ENCODE results near the gene LIPI.
A peak's percentile ranks its signal among the peaks of the same experiment; 100 is the strongest.
"Not testable (repeated sequence)": the region's sequence is repeated elsewhere in the genome, so short reads cannot be mapped to it uniquely, and the experiment has no call there.

Gene LIPI

DNA sequence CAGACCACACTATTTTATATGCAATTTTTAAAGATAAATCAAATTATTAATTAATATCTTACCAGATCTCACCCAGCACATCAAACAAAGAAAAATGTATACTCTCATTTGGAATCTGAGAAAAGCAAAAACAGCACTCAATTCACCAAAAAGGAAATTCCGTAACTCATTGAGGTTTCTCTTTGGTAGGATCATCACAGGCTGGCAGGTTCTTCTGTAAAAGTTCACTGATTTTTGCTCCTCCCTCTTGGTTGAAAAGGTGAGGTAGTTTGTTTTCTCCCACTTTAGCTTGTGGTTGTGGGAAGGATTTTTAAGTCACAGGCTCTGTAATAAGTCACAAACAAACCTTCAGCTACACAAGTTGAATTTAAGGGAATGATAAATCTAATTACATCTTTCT lies at the start of gene LIPI:
Gene LIPI (minus strand): TSS at position 218 of the 400 bp plus-strand sequence. CDS start 110 bp downstream, at position 108.
- DNase-seq: no peak

DNA sequence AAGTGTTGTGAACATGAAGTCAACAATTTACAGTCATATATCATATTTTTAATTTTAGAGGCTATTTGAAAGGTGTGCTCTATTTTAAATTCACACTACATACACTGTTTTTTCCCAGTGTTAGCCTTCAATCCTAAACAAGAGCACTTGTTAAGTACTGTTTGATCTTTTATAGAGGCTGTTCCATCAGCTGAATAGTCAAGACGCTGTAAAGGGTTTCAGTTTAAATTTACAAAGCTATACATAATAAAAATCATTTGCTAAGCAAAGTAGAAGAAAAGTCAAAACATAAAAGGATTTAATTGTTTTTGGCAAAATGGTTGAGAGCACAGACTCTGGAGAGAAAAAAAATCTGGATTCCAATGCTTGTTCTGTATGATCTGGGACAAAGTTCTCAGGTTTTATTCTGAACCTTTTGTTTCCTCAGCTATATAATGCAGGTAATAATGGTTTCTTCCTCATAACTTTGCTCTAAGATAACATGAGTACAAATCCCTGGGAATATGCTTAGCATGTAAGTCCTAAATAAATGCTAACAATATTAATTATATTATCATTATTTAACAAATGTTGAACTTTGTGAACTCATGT lies 49.5 kb upstream of the LIPI start:
- no peak for DNase-seq

DNA sequence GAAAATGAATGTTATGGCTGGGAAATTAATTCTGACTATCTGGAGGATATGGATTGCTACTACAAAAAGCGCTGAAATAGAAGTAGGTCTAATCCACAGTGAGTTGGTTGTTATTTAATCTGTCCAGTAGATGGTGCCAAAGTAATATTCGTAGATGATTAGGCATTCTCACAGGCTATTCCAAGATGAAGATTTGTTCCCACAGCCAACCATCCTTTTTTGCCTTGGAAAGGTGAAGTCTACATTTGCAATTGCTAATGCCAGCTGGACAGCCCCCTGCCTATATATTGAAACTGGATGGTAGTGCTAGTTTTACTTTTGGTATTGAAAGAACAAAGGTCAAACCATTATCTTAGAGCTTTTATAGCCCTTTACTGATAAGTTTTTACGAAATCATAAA lies 49.0 kb upstream of the LIPI start:
- DNase-seq: peak in 1 of 2 donors; percentile 39

DNA sequence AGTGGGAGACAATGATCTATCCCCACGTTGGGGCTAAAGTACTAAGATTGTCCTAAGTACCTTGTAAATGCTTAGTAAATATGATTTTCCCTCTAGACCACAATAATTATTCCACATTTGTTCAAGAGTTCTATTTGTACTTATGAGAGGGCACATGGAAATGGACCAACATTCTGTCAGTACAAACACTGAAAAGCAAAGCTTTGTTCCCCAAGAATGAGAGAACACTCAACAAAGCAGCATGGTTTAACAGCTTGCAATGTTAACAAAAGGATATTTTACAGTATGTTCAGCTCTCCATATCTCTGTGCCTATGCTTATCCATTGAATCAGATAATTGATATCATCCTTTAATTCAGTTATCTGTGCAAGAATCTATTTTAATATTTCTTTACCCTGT lies 40.6 kb upstream of the LIPI start:
- DNase-seq: no peak

DNA sequence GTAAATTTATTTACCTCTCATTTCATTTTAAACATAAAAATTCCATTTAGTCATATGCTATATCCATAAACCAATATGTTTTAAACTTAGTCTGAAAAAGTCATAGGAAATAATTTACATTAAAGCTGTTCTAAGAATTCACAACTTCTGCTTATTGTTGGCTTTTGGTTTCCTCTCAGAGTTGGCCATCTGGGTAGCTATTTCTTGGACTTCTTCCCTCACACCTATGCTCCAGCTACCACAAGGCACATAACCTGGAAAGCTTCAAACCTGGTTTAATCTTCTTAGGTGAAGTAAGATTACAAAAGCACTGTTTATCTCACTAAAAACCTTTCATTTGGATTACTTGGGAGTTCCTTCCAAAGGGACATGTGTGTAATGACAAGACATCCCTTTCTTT lies 35.0 kb upstream of the LIPI start:
- no peak for DNase-seq

DNA sequence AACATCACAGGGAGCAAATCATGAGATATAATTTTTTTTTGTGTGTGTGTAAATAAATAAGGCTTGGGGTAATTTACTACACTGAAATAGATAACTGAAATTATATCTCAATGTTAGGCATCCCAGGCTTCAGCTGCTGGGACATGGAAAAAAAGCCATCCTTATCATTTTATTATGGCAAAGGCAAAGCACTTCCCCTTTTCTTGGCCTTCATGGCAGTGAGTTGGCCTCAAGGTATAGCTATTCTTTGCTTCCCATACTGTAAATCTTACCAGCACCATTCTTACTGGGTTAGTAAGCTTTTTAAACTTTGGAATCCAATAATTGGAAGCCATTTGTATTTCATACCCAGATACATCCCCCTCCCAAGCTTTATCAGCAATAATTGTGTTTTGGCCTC lies 34.2 kb upstream of the LIPI start:
- no peak for DNase-seq

DNA sequence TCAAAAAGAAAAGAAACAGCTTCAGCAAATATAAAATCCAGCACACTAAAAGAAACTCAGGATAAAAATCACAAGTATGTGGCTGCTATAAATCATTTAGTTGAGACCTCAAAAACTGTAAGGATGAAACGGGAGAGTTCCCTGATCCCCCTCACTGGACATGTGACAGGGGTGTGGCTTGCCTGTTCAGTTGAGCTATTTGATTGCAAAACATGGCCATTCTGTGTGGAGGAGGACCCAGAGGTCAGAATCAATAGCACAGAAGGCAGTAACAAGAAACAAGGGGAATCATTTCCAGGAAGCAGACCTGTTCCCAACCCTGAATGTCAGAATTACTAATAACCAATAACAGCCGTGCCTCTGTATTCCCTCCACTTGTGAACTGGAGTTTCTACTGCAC lies 33.1 kb upstream of the LIPI start:
- DNase-seq: no peak

DNA sequence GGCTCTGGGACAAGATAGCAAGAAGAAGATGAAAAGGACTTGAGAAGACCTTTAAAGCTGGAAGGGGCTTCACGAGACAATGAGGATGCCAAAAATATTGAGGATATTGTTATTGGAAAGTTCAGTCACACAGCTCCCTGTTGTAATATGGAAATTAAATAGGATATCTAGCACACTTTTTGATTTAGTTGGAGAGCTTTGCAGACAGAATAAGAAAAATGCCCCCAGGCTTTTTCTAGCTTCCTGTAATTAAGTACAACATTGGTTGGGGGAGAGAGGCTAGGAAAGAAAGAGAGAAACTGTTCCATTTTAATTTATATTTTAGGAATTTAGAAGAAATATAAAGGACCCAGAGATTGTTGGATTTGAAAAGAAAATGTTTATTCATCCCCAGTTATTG lies 32.7 kb upstream of the LIPI start:
- DNase-seq: no peak

DNA sequence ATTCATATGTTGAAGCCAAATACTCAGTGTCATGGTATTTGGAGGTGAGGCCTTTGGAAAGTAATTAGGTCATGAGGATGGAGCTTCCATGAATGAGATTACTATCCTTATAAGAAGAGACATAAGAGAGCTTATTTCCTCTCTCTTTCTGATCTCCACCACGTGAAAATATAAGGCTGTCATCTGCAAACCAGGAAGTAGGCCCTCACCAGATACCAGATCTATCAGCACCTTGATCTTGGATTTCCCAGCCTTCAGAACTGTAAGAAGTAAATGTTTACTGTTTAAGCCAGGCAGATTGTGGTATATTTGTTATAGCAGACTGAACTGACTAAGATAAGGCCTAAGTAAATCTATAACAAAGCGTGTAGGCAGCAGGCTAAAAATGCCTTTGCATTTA lies 30.5 kb upstream of the LIPI start:
- DNase-seq: peak in 1 of 2 donors; percentile 11

DNA sequence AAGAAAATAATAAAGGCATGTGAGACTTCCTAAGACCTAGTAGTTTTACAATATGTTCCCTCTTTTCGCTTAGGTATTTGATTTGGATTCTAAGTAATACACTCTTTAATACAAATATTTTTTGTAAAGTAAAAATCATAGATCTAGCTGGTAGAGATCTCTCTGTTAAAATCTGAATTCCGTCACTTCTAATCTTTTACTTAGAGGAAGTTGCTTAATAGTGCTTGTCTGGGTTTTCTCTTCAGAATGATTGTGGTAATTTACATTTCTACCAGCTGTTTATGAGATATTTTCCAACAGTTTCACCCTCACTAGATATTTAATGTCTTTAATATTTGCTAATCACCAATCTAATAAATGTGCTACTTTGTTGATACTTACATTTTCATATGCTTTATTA lies 28.5 kb upstream of the LIPI start:
- DNase-seq: no peak

DNA sequence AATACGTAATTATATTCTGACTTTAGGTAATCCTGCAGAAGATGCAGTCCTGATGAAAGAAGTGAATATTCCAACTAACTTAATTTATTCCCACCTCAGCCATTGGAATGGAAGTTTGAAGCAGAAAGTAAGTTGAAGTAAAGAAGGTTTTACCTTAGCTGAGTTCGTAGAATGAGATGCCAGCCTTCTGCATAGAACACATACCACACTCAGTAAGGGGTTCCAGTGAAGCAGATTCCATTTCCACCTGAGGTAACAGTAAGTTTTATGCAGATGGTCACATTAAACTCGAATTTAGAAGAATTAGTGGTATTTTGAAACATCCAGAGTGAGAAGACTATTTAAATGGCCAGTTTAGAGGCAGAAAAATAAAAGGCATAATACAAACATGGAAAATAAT lies 25.4 kb upstream of the LIPI start:
- DNase-seq: no peak

DNA sequence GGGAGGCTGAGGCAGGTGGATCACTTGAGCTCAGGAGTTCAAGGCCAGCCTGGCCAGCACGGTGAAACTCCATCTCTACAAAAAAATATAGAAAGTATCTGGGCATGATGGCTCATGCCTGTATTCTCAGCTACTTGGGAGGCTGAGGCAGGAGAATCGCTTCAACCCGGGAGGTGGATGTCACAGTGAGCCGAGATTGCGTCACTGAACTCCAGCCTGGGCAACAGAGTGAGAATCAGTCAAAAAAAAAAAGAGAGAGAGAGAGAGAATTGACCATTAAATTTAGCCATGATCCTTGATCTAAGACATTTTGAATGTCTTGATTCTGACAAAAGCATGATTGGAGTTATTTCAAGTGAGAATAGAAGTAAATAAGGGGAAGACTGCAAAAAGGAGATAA lies 24.3 kb upstream of the LIPI start:
- DNase-seq: no peak

DNA sequence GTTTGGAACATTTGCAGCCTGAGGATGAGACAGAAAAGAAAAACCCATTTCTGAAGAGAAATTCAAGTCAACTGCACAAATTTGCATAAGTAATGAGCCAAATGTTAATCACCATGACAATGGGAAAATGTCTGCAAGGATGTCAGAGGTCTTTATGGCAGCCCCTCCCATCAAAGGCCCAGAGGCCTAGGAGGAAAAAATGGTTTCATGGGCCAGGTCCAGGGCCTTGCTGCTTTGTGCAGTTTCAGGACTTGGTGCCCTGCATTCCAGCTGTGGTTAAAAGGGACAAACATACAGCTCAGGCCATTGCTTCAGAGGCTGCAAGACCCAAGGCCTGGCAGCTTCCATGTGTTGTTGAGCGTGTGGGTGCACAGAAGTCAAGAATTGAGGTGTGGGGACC lies 18.6 kb upstream of the LIPI start:
- no peak for DNase-seq

DNA sequence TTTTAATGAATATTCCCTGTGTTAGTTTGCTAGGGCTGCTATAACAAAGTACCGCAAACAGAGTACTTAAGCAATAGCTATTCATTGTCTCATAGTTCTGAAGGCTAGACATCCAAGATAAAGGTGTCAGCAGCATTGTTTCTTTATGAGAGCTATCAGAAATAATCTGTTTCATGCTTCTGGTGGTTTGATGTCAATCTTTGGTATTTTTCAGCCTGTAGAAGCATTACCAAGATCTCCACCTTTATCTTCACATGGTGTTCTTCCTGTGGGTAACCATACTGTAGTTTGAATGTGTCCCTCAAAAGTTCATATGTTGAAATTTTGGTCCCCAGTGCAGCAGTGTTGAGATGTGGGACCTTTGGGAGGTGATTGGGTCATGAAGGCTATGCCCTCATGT lies 12.6 kb upstream of the LIPI start:
- DNase-seq: no peak

DNA sequence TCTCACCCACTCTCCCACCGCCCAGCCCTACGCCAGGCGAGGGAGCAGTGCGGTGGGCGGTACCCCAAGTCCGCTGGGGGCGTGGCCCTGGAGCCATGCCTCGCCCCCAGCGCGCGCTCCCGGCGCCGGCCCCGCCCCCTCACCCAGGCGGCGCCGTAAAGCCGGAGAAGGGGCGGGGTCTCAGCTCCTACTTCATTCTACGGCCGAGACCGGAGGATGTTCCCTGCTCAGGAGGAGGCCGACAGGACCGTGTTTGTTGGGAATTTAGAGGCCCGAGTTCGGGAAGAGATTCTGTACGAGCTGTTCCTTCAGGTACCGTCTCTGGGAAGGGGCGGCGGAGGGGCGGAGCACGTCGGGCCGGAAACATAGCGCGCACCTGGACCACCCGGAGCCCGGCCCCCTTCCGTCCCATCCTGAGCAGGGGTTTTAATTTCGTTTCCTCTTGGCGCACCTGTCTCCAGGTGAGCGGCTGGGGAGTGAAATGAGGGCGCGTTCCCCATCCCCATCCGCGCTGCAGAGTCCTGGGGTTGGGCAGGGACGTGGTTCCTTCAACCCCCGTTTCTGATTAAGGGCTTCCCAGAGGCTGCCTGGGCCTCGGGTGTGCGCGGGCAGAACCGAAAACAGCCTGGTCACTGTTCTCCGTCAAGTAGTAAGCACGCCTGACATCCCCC lies 5.4 kb upstream of the LIPI start, which contains the start of gene RBM11:
Gene RBM11 (plus strand): TSS at position 187 of the 671 bp plus-strand sequence. CDS start 30 bp downstream, at position 217.
- peak; percentile 66 to 79 for DNase-seq

DNA sequence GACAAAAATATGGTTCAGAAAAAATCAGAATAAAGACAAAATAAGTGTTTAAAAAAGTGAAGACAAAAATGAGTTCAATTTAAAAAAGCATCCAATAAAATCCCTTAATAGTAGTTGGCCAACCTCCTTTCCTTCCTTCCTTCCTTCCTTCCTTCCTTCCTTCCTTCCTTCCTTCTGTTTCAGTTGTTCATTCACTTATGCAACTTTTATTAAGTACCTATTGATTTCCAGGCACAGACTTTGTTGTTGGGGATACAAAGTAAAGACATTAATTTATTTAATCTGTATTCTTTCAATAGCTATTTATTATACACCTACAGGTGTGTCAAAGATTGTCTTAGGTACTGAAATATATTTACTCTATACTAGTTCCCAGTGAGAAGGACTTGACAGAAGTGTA lies 2.4 kb upstream of the LIPI start:
- no peak for DNase-seq

DNA sequence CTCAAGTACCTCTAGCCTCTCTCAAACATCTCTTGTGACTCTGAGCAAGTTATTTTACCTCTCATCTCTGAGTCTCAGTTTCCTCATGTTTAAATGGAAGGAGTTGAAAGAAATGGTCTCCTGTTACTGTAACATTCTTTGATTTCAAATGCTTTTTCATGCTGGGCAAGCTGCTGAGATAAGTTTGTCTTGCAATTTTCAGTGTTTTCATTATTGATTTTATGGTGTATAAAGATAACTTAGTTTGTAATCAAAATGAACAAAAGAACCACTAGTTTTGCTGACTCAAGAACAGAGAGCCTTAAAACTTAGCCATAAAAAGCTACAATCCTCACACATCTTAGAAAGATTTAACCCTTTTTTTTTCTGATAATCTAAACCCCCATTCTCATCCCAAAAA lies 4.5 kb downstream of the LIPI start:
- DNase-seq: no peak

DNA sequence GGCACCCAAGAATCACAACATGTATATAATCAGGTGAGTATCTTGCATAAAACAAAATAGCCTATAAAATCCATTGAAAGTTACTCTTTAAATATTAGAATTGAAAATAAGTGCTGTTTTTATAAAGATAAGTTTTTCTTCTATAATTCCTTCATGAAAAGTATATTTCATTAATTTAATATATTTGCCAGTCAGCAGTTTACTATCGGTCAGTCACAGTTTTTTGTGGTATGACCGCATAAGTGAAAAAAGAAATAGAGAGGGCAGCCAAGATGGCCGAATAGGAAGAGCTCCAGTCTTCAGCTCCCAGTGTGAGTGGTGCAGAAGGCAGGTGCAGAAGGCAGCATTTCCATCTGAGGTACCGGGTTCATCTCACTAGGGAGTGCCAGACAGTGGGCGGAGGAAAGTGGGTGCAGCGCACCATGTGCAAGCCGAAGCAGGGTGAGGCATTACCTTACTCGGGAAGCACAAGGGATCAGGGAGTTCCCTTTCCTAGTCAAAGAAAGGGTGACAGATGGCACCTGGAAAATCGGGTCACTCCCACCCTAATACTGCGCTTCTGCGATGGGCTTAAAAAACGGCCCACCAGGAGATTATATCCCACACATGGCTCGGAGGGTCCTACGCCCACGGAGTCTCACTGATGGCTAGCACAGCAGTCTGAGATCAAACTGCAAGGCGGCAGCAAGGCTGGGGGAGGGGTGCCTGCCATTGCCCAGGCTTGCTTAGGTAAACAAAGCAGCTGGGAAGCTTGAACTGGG lies 44.1 kb downstream of the LIPI start:
- not testable (repeated sequence) for DNase-seq

DNA sequence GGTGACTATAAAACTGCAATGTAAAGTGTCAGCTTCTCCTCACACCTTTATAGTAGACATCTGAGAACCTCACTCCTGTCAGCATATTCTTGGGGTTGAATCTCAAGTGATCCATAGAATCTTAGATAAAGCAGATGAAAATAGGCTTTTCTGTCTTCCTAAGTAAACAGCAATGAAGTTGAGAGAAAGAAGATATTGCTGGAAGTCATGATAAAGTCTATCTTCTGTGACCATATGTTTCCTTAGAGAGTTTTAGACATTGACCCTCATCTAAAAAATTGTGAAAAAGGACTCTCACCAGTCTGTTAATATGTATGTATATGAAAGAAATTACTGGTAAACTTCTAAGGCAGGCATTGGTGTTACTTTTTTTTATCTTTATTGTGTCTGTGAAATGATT lies 66.8 kb downstream of the LIPI start:
- no peak for DNase-seq

DNA sequence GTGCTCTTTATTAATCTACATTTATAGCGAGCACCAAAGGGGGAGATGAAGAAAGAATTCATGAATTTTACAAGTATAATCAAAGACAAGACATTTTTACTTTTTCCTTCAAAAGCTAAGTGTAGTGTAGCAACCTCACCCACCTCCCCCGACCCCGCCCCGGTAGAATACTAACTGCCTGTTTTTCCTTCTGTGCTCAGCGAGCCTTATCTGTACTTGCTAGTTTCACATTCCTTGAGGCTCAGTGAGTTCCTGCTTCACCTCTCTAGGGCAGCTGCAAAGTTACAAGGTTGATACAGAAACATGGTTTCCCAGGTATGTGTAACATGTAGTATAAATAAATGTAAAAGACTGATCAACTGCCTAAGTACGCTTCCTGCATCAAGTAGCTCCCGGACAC lies 86.5 kb downstream of the LIPI start:
- no peak for DNase-seq

DNA sequence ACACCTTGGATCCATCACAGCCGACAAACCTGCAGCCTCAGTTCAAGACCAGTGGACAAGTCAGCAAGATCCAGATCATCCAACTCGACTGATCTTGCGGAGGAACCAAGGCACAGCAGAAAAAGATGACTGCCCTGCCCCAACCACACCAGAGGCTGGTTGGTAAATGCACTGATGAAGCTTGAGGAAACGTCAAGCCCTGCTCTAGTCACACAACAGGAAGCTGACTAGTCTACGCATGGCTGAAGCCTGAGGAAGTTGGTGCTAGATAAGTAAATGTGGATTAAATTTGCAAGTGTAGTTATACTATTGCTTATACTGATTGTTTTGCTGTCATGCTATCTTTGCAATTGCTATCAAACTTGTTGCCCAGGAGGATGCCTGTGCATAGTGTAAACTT lies 89.0 kb downstream of the LIPI start:
- no peak for DNase-seq

DNA sequence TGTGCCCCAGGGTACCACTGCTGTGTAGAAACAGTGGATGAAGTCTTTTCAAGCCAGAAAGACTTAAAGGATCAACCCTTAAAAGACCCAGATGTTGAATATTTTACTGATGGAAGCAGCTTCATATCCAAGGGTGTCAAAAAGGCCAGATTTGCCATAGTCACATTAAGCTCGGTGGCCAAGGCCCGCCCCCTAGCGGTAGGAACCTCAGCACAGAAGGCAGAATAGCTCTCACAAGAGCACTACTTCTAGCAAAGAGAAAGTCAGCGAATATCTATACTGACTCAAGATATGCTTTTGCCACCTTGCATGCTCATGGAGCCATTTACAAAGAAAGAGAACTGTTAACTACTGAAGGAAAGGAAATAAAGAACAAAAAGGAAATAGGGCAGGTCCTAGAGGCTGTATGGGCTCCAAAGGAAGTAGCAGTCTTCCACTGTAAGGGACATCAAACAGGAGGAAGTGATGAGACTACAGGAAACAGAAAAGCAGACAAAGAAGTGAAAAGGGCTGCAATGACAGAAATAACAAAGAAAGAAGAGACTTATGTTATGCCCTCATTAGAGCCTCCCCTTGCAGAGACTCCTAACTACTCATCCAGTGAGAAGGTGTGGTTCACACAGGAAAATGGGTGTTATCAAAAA lies 90.5 kb downstream of the LIPI start:
- DNase-seq: peak in 1 of 2 donors; percentile 15

DNA sequence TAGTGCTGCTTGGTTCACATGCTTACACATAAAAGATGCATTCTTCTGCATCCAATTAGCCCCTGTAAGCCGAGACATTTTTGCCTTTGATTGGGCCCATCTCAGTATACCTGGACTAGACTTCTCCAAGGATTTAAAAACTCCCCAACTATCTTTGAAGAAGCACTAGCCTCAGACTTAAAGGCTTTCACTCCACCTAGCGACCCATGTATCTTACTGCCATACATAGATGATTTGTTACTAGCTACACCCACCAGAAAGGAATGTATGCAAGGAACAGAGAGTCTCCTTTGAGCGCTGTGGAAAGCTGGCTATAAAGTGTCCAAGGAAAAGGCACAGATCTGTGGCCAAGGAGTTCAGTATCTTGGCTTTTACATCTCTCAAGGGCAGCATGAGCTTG lies 91.7 kb downstream of the LIPI start:
- no peak for DNase-seq

DNA sequence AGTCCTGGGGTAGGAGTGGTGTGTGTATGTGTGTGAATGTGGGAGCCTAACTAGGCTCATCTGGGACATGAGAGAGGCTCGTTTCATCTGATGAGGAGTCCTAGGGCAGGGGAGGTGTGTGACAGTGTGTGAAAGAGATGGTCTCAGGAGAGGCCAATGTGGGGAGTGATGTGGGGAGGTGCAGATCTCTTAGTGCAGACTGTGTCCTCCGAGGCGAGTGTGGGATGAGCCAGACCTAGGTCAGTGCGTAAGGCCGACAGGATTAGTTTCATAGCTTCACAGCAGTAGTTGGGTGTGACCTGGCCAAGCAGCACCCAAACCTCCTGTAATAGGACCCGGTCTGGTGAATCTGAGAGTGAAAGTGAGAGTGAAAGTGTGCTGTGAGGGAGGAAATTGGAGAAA lies 94.7 kb downstream of the LIPI start:
- DNase-seq: no peak
